Karpas-422 (cell line): ENCODE data around the gene MTARC2. TPM values are rescaled to one million over a fixed set of nuclear protein-coding genes. Genes with fewer than 3 reads are reported as not detected.
"Not testable (repeated sequence)": the region's sequence is repeated elsewhere in the genome, so short reads cannot be mapped to it uniquely, and the experiment has no call there.

Source experiments
- DNase-seq: peaks from one replicate; pipeline ENCODE4 v3.0.0-alpha.2; 2015
- H2AFZ ChIP-seq: fragments of 200-600 bp; sonication (generic); 2 replicates; pipeline ENCODE4 v1.6.1; 2014; ENCODE audit warnings: antibody characterized with exemption, low read length, mixed read lengths
- H3K27ac ChIP-seq: fragments of 200-600 bp; sonication (generic); 2 replicates; pipeline ENCODE4 v1.5.1; 2014; ENCODE audit warnings: mild to moderate bottlenecking, low read length, moderate library complexity
- H3K27me3 ChIP-seq: fragments of 200-600 bp; sonication (generic); 2 replicates; pipeline ENCODE4 v1.6.1; 2014; ENCODE audit warnings: low read length, mixed read lengths
- H3K36me3 ChIP-seq: fragments of 200-600 bp; sonication (generic); 2 replicates; pipeline ENCODE4 v1.6.1; 2014; ENCODE audit warnings: low read length, mixed read lengths; ENCODE audit not compliant: insufficient read depth
- H3K4me1 ChIP-seq: fragments of 200-600 bp; sonication (generic); 2 replicates; pipeline ENCODE4 v1.6.1; 2014; ENCODE audit warnings: mild to moderate bottlenecking, low read length, mixed read lengths
- H3K4me2 ChIP-seq: fragments of 200-600 bp; sonication (generic); 2 replicates; pipeline ENCODE4 v1.6.1; 2014; ENCODE audit warnings: low read length, low read depth, mild to moderate bottlenecking; ENCODE audit not compliant: poor library complexity, severe bottlenecking
- H3K4me3 ChIP-seq: fragments of 200-600 bp; sonication (generic); 2 replicates; pipeline ENCODE4 v1.5.1; 2014; ENCODE audit warnings: mild to moderate bottlenecking, antibody characterized with exemption, low read length, mixed read lengths
- H3K79me2 ChIP-seq: fragments of 200-600 bp; sonication (generic); 2 replicates; pipeline ENCODE4 v1.6.1; 2014; ENCODE audit warnings: mild to moderate bottlenecking, low read length, mixed read lengths
- H3K9ac ChIP-seq: fragments of 200-600 bp; sonication (generic); 2 replicates; pipeline ENCODE4 v1.6.0; 2014; ENCODE audit warnings: low read length
- H3K9me2 ChIP-seq: fragments of 200-600 bp; sonication (generic), shearing (Covaris generic); replicated peaks from 2 replicates; pipeline ENCODE4 v1.6.0; 2014; ENCODE audit warnings: mild to moderate bottlenecking, low read length, moderate library complexity; ENCODE audit not compliant: insufficient read depth
- H3K9me3 ChIP-seq: fragments of 300-700, 200-600 bp; sonication (generic); 2 replicates; pipeline ENCODE4 v1.6.1; 2014; ENCODE audit warnings: low read length, mixed read lengths
- H4K20me1 ChIP-seq: fragments of 200-600 bp; sonication (generic); 2 replicates; pipeline ENCODE4 v1.6.1; 2014; ENCODE audit warnings: mild to moderate bottlenecking, antibody characterized with exemption, low read length, low read depth; ENCODE audit not compliant: insufficient read depth
- total RNA-seq: library from RNA; depleted of rRNA; stranded (reverse); fragments of >200 nt; shearing (Covaris generic); gene quantifications from 2 replicates; pipeline ENCODE4 v1.2.3, GENCODE V29; 2014; ENCODE audit warnings: low replicate concordance

MTARC2 gene
- total RNA-seq, 1 experiment from 2014 or later: 0.48 TPM

DNA sequence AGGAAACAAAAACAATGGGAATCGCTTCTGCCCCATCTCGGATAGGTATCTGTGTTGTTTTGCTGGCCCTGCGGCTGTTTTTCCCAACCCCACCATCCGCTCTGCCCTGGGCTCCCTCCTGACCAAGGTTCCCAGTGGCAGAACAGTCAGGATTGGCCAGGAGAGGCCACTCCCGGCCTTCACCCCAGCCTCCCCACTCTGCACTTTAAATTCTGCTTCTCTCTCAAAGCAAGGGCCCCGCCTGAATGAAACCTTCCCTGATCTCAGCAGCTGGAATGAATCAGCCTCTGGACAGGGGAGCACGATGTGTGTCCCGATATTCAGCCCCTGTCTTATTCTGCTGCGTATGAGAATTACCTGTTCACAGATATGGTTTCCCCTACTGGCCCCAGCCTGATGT is 41.6 kb upstream of the MTARC2 start:
- peak overlapping the region; percentile 61 for H3K9ac ChIP-seq
- no peaks in the 10 kb centered on the region for H3K9me2 ChIP-seq
- H3K9me3 ChIP-seq: no peaks in the 10 kb centered on the region
- DNase-seq: no peak
- peak overlapping the region; percentile 96 for H3K27ac ChIP-seq
- H3K4me1 ChIP-seq: peaks cover 97% of the 10 kb centered on the region
- no peaks in the 10 kb centered on the region for H3K36me3 ChIP-seq
- H2AFZ ChIP-seq: 0 out of 2 replicates have a peak overlapping the region, but pooled peaks have one; percentile 14
- H4K20me1 ChIP-seq: no peaks in the 10 kb centered on the region
- H3K79me2 ChIP-seq: no peaks in the 10 kb centered on the region
- H3K27me3 ChIP-seq: no peaks in the 10 kb centered on the region
- H3K4me3 ChIP-seq: peak overlapping the region; percentile 26; the same call in 1 of the 2 replicates
- H3K4me2 ChIP-seq: peak overlapping the region; percentile 50

DNA sequence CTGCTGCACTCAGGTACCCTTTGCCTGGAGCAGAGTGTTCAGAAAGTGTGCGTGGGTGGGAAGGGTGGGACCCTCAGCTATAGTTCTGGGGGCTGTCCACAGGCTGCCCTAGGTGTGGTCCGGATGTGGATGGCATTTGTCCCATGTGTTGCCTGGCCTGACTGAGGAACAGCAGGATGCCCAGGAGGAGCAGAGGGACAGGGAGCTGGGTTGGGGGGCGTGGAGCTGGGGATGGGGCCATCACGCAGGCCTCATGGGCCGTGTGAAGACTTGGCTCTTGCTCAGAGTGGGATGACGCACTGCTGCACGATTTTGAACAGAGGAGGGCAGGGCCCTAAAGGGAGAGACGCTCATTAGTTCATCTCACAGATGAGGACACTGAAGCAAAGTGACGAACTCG is 41.0 kb upstream of the MTARC2 start:
- H3K9me2 ChIP-seq: no peaks in the 10 kb centered on the region
- no peak for DNase-seq
- no peaks in the 10 kb centered on the region for H3K9me3 ChIP-seq
- H2AFZ ChIP-seq: no peak overlapping the region
- peak overlapping the region; percentile 50 for H3K4me2 ChIP-seq
- H3K4me3 ChIP-seq: peak overlapping the region; percentile 36; the same call in 1 of the 2 replicates
- H3K27me3 ChIP-seq: no peaks in the 10 kb centered on the region
- H3K36me3 ChIP-seq: no peaks in the 10 kb centered on the region
- H4K20me1 ChIP-seq: no peaks in the 10 kb centered on the region
- H3K79me2 ChIP-seq: no peaks in the 10 kb centered on the region
- peaks cover 97% of the 10 kb centered on the region for H3K4me1 ChIP-seq
- H3K9ac ChIP-seq: peak overlapping the region; percentile 61
- peak overlapping the region; percentile 96 for H3K27ac ChIP-seq

DNA sequence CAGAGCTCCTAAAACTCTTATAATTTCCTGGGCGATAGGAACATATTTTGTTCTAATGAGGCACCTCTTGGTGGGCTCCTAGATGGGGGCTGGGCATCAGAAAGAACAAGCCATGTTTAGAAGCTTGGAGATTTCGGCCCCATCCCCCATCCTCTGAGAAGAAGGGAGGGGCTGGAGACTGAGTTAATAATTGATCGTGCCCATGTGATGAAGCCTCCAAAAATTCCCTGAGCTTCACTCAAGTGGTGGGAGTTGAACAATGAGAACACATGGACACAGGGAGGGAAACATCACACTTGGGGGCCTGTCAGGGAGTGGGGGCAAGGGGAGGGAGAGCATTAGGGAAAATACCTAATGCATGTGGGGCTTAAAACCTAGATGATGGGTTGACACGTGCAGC is 39.9 kb upstream of the MTARC2 start:
- H3K27ac ChIP-seq: peak overlapping the region; percentile 96
- peak overlapping the region; percentile 61; the same call in 1 of the 2 replicates for H3K9ac ChIP-seq
- no peak overlapping the region for H2AFZ ChIP-seq
- H3K9me2 ChIP-seq: no peaks in the 10 kb centered on the region
- H3K27me3 ChIP-seq: no peaks in the 10 kb centered on the region
- peak overlapping the region; percentile 71 for H3K4me2 ChIP-seq
- no peaks in the 10 kb centered on the region for H3K79me2 ChIP-seq
- H3K4me3 ChIP-seq: no peak overlapping the region
- H3K4me1 ChIP-seq: peaks cover 97% of the 10 kb centered on the region
- no peaks in the 10 kb centered on the region for H3K36me3 ChIP-seq
- DNase-seq: no peak
- no peaks in the 10 kb centered on the region for H4K20me1 ChIP-seq
- no peaks in the 10 kb centered on the region for H3K9me3 ChIP-seq

DNA sequence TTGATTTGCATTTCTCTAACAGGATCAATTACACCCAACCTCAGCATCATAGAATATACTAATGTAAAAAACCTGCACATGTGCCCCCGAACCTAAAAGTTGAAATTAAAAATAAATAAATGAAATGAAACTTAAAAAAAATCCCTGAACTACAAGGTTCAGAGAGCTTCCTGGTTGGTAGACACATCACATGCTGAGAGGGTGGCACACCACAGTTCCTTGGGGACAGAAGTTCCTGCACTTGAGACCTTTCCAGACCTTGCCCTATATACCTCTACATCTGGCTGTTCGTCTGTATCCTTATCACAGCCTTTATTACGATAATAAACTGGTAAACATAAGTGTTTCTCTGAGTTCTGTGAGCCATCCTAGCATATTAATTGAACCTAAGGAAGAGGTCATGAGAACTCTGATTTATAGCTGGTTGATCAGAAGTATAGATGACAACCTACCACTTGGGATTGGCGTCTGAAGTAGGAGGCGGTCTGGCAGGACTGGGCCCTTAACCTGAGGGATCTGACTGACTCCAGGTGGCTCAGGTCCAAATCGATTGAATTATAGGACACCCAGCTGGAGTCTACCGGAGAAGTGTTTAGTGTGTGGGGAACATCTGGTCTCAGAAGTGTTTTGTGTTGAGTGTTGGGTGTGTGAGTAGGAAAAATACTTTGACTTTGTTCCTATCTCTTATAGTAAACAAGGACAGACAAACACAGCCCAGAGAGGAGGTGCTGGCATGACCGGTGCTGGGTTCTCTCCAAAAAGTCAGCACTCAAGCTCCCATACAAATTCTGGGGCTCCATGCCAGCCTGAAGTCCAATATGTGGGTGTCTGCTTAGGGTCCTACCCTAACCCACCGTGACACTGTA is 39.0 kb upstream of the MTARC2 start:
- H3K4me3 ChIP-seq: peak overlapping the region; percentile 10; the same call in 1 of the 2 replicates
- H3K4me2 ChIP-seq: peak overlapping the region; percentile 71
- H3K27me3 ChIP-seq: no peaks in the 10 kb centered on the region
- H2AFZ ChIP-seq: peak overlapping the region; percentile 24
- peak overlapping the region; percentile 96 for H3K27ac ChIP-seq
- no peaks in the 10 kb centered on the region for H3K9me3 ChIP-seq
- no peaks in the 10 kb centered on the region for H4K20me1 ChIP-seq
- no peaks in the 10 kb centered on the region for H3K36me3 ChIP-seq
- peak; percentile 87 for DNase-seq
- peaks cover 93% of the 10 kb centered on the region for H3K4me1 ChIP-seq
- H3K9me2 ChIP-seq: no peaks in the 10 kb centered on the region
- H3K79me2 ChIP-seq: no peaks in the 10 kb centered on the region
- peak overlapping the region; percentile 71 for H3K9ac ChIP-seq

DNA sequence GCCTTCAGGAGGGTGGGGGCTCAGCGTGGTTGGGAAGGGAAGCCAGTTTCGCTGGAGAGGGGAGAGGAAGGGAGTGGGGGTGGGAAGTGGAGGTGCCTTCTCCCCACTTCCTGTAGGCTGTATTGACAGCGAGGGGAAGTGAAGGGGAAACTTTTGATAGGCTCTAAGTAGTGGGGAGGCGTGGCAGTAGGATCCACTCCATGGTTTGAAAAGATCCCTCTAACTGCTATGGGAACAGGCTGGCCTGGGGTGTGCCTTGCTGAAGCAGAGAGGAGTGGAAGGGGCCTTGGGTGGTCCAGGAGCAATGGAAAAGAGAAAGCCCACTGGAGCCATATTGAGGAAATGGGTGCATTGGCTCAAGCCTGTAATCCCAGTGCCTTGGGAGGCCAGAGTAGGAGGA is 37.8 kb upstream of the MTARC2 start:
- peak overlapping the region; percentile 71 for H3K9ac ChIP-seq
- peak; percentile 64 for DNase-seq
- no peak overlapping the region for H2AFZ ChIP-seq

DNA sequence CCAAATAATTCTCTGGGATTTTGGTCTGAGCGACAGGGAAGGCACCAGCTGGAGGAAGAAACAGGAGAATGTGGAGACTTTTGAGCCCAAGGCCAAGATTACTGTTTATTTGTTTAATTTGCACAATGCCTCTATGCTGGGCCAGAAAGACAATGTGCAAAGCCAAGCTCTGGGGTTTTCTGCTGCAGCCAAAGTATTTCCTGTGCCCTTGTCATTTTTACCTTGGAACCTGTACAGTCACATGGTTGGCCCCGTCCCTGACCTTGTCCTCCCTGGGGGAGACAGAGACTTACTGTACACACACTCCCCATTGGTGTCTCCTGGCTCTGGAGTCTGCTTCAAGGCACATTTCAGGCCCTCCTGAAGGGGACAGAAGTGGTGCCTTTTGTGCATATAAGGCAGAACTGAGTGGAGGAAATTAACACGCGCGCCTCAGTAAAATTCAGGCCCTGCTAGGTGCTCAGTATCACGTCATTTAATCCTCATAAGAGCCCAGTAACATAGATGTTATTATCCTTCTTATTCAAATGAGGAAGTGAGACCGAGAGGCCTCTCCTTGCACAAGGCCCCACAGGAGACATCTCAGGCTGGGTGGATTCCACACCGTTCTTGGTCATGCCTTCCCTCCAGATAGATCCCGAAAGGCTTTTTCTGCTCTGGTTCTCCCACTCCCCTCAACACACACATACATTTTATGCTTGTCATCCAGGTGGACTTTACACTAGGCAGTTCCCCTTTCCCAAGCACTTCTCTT is 36.9 kb upstream of the MTARC2 start:
- DNase-seq: peak; percentile 87
- H2AFZ ChIP-seq: no peak overlapping the region
- peak overlapping the region; percentile 71 for H3K9ac ChIP-seq
- H4K20me1 ChIP-seq: no peaks in the 10 kb centered on the region
- H3K4me2 ChIP-seq: peak overlapping the region; percentile 71
- no peaks in the 10 kb centered on the region for H3K9me2 ChIP-seq
- peak overlapping the region; percentile 36; the same call in 1 of the 2 replicates for H3K4me3 ChIP-seq
- H3K36me3 ChIP-seq: no peaks in the 10 kb centered on the region
- H3K4me1 ChIP-seq: peaks cover 75% of the 10 kb centered on the region
- H3K27ac ChIP-seq: peak overlapping the region; percentile 96
- no peaks in the 10 kb centered on the region for H3K27me3 ChIP-seq
- H3K9me3 ChIP-seq: no peaks in the 10 kb centered on the region
- H3K79me2 ChIP-seq: no peaks in the 10 kb centered on the region

More for the DNA sequence above, 37.8 kb upstream of the MTARC2 start:
- H3K4me2 ChIP-seq: peak overlapping the region; percentile 71
- no peaks in the 10 kb centered on the region for H3K36me3 ChIP-seq
- H3K27ac ChIP-seq: peak overlapping the region; percentile 96
- no peak overlapping the region for H3K4me3 ChIP-seq
- no peaks in the 10 kb centered on the region for H3K9me2 ChIP-seq
- H3K4me1 ChIP-seq: peaks cover 84% of the 10 kb centered on the region
- H4K20me1 ChIP-seq: no peaks in the 10 kb centered on the region
- H3K9me3 ChIP-seq: no peaks in the 10 kb centered on the region
- no peaks in the 10 kb centered on the region for H3K79me2 ChIP-seq
- H3K27me3 ChIP-seq: no peaks in the 10 kb centered on the region

DNA sequence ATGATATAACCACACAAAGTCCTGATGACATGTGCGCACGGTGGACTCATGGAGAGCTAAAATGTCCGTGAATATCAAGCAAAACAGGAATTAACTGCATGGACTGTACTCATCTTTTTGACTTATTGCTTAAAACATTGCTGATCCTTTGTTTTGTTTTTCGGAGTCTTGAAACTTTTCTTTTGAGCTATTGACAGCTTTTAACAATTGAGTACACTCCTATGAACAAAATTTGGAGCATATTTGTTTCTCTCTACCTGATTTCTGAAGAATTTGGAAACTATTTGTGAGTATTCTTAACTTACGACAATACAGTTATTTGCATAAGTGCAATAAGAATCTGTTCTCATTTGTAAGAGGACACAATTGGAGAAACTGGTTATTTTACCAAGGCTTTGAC is 32.1 kb upstream of the MTARC2 start:
- not testable (repeated sequence) for H3K79me2 ChIP-seq, H3K9ac ChIP-seq, H3K9me3 ChIP-seq, H4K20me1 ChIP-seq, H3K4me2 ChIP-seq, H3K27ac ChIP-seq, H3K4me3 ChIP-seq, H3K36me3 ChIP-seq, H2AFZ ChIP-seq, H3K27me3 ChIP-seq, H3K9me2 ChIP-seq, DNase-seq
- H3K4me1 ChIP-seq: peaks cover 41% of the 10 kb centered on the region
